Astrocyte of the spinal cord (primary cell): ENCODE measurements around the gene STXBP5.

Experiments
- DNase-seq: peaks from one replicate; pipeline ENCODE4 v3.0.0; 2011; ENCODE audit warnings: low read depth, low spot score
- H3K4me3 ChIP-seq: 2 replicates; pipeline ENCODE4 v1.5.1; 2011; ENCODE audit warnings: low read depth, mild to moderate bottlenecking, low read length, moderate library complexity
- in situ Hi-C: cut with HindIII; loops from 2 replicates; pipeline ENCODE4 v1.10.0; 2017; ENCODE audit warnings: low sequenced_read_pairs
- TF ChIP-seq, protein P1 (sequence below): IDR thresholded peaks from 2 replicates; pipeline ENCODE4 v1.5.1; 2012; ENCODE audit warnings: low read depth, mild to moderate bottlenecking, low read length, inconsistent platforms

Gene STXBP5

DNA sequence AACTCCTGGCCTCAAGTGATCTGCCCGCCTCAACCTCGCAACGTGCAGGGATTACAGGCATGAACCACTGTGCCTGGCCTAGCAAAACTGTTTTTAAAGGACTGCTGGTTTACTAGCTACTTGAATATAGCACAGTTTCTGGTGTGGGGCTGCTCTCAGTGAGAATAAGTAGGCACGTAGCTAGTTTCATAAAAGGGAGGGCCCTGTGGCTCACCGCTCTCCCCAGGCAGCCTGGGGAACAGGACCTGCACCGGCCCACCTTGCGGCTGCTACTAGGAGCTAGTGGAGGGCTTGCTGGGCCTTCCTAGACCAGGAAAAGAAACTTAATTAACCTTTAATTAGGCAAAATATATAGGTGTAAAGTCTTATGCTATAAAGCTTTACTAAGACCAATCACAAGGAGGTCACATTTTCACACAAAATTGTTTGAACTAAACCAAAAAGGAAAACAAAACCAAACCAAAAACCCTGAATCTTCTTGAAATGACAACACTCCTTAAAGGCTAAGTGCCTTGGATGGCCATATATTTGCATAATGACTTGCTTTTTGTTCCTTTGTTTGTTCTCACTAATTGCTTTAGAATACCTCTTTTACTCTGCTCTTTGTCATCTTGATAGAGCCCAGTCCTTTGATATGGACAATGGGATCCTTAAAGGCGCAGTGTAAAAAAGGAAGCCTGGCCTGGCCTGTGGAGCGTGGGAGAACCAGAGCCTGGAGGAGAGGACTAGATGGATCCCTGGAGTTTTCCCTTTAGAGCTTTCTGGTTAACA, 234.7 kb downstream of the STXBP5 start:
- in situ Hi-C loops = no loop called here
- TF ChIP-seq, protein P1, sequence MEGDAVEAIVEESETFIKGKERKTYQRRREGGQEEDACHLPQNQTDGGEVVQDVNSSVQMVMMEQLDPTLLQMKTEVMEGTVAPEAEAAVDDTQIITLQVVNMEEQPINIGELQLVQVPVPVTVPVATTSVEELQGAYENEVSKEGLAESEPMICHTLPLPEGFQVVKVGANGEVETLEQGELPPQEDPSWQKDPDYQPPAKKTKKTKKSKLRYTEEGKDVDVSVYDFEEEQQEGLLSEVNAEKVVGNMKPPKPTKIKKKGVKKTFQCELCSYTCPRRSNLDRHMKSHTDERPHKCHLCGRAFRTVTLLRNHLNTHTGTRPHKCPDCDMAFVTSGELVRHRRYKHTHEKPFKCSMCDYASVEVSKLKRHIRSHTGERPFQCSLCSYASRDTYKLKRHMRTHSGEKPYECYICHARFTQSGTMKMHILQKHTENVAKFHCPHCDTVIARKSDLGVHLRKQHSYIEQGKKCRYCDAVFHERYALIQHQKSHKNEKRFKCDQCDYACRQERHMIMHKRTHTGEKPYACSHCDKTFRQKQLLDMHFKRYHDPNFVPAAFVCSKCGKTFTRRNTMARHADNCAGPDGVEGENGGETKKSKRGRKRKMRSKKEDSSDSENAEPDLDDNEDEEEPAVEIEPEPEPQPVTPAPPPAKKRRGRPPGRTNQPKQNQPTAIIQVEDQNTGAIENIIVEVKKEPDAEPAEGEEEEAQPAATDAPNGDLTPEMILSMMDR = no peak
- no peak for DNase-seq
- H3K4me3 ChIP-seq = no peak overlapping the region
